DLD1 (cell line): Measurements from ENCODE around the gene RAD51B.
"Not testable (repeated sequence)": the region's sequence is repeated elsewhere in the genome, so short reads cannot be mapped to it uniquely, and the experiment has no call there.

Experiments used
- in situ Hi-C: cut with HindIII; loops from 2 replicates; pipeline ENCODE4 v1.10.0; 2017; ENCODE audit warnings: low sequenced_read_pairs

RAD51B gene

DNA sequence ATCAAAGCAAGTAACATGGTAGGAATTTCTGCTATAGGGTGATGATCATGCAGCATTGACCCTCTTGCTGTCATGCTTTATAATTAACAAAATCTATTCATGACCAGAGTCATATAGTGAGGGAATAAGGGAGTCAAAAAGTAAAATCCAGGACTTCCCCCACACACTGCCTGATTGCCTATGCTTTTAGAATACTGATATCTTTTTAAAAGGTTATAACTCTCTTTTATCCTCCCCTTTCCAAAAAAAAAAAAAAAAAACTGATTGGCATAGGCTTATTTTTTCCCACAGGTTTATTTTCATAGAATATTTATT is 921.9 kb downstream of the RAD51B start:
- in situ Hi-C loops, result no loop called here

- in situ Hi-C loops, result no loop called here
Observed at GRCh38 chr14:68741839-68742470, 922.4 kb downstream of the RAD51B start.

DNA sequence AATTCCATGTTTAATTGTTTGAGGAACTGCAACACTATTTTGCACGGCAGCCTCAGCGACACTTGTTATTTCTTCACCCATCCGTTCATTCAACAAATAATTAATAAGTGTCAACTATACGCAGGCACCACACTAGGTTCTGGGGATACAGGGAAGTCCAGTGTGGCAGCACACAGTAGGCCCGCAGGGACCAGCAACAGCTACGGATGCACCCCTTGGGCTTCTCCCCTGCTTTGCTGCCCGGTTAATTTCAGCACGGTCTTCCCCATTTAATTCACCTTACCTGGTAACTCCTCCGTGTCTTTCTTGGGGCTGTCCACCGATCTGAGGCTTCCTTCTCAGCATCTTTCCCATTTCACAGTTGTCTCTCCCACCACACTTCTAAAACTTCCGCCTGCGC is 925.0 kb downstream of the RAD51B start:
- in situ Hi-C loops, result no loop called here

DNA sequence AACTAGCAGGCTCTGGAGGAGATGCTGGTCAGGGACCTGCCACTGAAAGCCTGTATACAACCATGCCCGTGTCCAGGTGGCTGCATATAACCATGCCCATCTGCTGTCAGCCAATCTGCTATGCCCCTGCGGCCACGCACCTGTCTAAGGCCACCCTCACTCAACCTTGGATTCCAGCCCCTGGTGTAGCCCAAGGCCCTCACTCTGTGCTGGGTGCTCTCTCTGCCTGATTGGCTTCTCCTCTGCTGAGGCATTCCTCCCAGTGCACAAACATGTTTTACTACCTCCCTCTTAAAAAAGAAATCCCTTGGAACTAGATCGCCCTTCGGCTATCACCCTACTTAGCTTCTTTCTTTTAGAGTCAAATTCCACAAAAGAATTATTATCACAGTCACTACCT is 927.8 kb downstream of the RAD51B start:
- in situ Hi-C loops, result no loop called here

- in situ Hi-C loops, result no loop called here
Observed at GRCh38 chr14:68748260-68748659, 928.7 kb downstream of the RAD51B start.

DNA sequence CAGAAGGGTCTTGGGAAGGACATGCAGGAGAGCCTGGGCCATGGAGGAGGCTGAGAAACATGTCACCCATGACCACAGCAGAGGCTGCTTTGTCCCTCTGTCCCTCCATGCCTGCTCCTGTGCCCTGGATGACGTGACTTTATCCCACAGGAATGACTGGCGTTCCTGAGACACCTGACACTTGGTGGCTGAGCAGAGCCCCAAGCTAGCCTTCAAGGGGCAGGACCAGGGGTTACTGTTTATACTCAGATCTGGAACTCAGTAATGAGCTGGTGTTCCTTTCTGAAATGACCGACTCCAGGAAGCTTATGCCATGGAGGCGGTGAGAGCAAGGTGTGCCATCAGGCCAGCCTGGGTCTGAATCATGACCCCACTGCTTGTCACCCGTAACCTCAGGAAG is 929.1 kb downstream of the RAD51B start:
- in situ Hi-C loops, result no loop called here

DNA sequence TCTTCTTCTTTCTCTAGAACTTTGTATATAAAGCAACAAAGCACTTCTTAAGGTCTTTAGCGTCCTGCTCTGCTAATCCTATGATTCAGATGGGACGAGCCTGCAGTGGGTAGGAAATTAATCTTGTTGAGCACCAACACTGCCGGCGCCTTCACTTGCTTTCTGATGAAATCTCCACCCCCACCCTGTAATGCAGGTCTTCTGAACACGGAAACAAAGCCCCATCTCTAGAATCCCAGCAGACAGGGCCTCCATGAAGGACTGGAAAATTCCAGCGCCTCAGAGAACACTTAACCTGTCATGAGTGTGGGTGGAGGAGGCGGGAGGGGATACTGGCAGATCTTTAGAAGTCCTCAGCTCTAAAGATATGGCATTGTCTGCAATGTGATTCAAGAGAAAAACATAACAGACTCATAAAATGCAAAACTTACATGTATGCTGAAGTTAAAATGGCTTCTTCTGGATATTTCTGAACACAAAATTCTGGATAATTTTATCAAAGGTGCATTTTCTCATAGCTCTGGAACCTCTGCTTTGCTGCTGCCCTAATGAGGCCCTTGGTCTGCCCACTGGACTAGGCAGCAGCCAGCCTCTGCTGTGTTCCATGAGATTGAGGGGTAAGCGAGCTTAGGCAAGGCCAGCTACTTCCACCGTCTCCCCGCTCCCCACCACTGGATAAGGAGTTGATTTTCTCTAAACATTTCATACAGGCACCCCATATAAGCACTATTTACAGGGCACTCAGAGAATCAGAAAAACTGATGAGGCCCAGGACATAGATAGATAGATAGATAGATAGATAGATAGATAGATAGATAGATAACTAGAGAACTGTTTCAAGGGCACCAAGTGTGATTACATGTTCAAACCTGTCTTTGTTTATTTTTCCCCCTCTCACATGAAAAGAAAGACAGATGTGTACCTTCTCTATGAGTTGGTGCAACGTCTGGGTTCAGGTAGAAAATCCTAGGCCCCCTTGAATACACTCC is 930.2 kb downstream of the RAD51B start:
- in situ Hi-C loops, result no loop called here

DNA sequence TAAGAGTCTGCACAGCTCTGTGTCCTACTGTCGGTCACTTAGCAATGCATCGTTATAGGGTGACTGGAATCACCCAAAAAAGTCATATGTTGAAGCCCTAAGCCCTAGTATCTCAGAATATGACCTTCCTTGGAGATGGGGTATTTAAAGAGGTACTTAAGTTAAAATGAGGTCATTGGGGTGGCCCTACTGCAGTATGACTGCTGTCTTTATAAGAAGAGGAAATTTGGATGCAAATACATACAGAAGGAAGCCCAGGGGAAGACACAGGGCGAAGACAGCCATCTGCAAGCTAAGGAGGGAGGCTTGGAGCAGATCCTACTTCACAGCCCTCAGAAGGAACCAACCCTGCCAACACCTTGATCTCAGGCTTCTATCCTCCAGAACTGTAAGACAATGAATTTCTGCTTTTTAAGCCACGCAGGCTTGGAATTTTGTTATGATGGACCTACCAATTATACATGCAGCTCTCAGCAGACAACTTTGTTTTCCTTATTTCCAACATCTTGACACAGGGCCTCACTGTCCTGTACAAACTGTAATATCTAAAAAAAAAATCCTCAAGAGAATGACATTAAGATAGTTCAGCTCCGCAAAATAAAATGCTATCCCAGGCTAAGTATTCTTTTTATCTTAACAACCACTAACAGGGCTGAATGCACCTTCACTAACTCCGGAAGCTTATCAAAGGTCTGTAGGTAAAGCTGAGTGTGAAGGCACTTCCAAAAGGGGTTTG is 932.9 kb downstream of the RAD51B start:
- in situ Hi-C loops, result no loop called here

GRCh38 chr14:68753690-68754089 is 934.1 kb downstream of the RAD51B start:
- in situ Hi-C loops, result no loop called here

DNA sequence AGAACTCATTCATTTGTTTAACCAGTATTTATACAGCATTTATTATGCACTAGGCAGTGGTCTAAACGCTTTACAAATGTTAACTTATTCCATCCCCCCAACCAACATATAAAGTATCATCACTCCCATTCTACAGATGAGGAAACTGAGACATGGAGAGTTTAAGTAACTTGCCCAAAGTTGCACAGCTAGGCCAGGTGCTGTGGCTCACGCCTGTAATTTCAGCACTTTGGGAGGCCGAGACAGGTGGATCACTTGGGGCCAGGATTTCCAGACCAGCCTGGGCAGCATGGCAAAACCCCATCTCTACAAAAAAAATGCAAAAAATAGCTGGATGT is 935.4 kb downstream of the RAD51B start:
- in situ Hi-C loops, result no loop called here

DNA sequence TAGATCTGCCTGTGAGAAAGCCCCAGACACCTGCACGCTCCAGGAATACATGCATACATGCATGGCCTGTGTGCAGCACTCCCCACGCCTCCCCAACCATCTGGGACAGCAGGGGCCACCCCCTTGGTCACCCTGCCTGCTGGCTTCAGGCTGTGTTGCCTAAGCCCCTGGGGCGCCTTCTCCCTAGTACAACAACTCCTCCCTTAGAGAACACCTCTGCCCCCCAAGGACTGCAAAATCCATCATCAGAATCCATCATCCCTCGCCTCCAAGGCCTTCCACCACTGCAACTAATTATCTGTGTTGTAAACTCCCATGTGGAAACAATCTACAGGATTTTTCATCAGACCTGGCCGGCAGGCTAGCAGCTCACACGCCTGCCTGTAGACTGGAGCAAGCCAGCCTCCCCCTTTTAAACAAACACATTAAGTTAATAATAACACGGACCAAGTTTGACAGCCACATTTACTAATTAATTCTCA is 936.5 kb downstream of the RAD51B start:
- in situ Hi-C loops, result no loop called here

DNA sequence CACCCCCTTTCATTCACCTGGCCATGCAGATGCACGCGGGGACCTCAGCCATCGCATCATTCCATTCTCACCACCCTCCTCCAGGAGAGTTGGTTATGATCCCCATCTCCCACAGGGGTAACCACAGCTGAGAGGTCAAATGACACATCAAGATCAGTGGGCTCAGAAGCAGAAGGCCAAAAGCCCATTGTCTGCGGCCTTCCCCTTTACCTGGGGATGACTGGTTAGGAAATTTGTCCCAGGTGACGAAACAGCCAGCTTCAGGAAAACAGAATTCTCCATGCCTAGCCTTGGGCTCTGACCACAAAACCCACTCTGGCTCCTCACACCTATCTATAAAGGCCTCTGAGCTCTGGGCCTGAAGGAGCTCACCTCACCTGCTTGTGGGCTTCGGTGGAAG is 937.2 kb downstream of the RAD51B start:
- in situ Hi-C loops, result no loop called here

- in situ Hi-C loops, result no loop called here
Observed at GRCh38 chr14:68757618-68758081, 938.1 kb downstream of the RAD51B start.

DNA sequence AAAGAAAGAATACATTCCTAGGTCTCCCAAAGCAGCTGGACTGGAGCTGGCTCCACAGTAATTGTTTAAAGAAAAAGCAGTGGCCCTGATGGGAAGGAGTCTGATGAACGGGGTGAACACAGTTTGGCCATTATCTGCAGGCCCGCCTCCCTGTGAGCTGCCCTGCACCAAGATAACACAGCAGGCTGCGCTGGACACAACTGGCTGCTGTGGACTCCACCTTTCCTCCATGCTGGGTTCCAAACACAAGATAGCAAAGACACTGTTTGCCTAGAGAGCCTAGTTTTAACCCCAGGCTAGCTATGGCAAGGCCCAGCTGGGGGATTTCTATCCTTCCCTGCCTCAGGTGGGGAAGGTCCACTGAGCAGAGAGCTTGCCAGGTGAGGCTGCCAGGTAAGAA is 938.7 kb downstream of the RAD51B start:
- in situ Hi-C loops, result no loop called here

DNA sequence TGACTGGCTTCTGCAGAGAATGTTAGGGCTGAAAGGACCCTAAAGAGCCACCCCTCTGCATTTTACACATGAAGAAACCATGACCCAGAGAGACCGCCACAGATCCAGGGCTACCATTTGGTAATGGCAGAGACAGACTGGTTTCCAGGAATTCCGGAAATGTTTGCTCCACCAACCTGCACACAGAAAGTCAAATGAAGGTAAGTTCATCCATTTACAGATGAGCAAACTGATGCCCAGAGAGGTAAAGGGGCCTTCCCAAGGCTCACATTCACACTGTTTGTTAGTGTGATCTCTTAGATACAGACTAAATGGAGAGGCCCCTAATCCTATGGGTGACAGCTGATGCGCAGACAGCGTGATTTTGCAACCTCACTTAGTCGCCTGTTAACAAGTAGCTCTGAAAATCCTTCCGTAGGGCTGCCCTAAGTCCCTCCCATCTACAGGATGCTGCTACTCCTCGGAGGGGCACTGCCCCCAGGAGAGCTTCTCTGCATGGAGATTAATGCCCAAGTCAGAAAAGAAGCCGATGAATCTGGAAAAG is 939.5 kb downstream of the RAD51B start:
- in situ Hi-C loops, result no loop called here

DNA sequence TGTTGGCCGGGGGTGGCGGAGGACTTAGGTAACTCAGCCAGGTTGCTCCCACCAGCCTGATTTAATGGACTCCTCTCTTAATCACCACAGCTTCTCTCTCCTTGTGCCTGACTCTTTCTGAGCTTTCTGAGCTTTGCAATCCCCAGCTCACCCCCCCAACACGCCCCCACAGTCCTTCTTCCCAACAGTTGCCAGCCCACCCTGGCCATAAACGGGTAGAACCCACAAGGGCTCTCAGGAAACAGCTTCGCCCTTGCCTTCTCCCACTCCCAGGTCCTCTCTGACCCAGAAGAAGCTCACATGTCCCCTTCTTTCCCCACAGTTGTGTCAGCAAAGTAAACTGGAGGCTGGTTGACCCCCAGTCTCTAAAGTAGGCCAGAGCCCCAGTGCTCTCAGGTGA is 940.4 kb downstream of the RAD51B start:
- in situ Hi-C loops, result no loop called here

- in situ Hi-C loops, result no loop called here
Observed at GRCh38 chr14:68760761-68761160, 941.2 kb downstream of the RAD51B start.

DNA sequence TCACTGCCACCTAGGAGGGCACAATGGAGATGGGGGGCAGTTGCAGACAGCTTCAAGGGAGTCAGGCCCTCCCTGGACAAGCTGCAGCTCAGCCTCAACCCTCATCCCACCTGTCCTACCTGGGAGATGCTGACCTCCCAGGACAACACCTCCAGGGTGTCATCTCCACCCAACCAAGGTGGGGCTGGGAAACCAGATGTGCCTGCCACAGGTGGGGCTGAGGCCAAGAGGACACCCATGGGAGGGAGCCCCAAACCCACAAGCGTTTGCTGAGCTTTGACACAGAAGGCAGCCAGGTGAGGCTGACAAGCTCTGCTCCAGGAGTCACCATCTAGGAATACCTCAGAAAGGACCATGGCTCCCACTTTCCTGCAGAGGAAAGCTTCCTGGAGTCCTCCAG is 941.8 kb downstream of the RAD51B start:
- in situ Hi-C loops, result no loop called here

- in situ Hi-C loops, result no loop called here
Observed at GRCh38 chr14:68762953-68763764, 943.6 kb downstream of the RAD51B start.

GRCh38 chr14:68763843-68764242 is 944.3 kb downstream of the RAD51B start:
- in situ Hi-C loops, result not testable (repeated sequence)
